Stimulated activated CD4-positive, alpha-beta T cell treated with anti-CD3 and anti-CD28 coated beads, Interleukin-1b, Interleukin-23, amount 100 ng/mL, for 24 hours (primary cell): ENCODE measurements around the gene TFB1M.
"Not testable (repeated sequence)": the region's sequence is repeated elsewhere in the genome, so short reads cannot be mapped to it uniquely, and the experiment has no call there.

Experiments used
- DNase-seq, 4 experiments: peaks; one replicate each; pipeline ENCODE4 v3.0.0-alpha.2; 2020; ENCODE audit warnings: low read depth in 4 of 4, low spot score in 1 of 4

Gene TFB1M

DNA sequence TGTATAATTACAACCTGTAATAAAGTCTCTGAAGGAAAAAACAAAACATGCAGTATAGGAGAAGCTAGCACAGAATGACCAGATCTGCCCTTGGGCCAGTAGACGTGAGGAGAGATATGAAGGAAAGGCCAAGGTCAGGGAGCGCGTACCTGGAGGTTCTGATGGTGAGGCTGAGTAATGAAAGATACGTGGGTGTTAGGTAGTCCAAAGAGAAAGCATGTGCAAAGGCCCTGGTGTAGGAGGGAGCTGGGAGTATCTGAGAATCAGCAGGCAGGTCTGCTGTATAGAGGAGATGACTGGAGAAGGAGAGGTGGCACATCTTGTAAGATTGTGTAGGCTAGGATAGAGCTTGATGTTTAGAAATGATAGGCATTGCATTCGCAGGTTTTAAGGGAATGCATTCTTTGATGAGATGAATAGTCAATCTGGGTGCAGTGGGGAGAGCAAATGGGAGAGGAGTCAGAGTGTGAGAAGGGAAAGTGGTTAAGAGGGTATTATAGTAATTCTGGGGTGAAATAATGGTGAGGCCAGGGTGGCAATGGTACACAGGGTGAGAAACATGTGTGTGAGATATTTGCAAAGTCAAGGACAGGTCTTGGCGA lies 15.9 kb upstream of the TFB1M start:
- no peak for DNase-seq

- DNase-seq, result no peak
Measured at GRCh38 chr6:155329460-155330132, 15.3 kb upstream of the TFB1M start.

DNA sequence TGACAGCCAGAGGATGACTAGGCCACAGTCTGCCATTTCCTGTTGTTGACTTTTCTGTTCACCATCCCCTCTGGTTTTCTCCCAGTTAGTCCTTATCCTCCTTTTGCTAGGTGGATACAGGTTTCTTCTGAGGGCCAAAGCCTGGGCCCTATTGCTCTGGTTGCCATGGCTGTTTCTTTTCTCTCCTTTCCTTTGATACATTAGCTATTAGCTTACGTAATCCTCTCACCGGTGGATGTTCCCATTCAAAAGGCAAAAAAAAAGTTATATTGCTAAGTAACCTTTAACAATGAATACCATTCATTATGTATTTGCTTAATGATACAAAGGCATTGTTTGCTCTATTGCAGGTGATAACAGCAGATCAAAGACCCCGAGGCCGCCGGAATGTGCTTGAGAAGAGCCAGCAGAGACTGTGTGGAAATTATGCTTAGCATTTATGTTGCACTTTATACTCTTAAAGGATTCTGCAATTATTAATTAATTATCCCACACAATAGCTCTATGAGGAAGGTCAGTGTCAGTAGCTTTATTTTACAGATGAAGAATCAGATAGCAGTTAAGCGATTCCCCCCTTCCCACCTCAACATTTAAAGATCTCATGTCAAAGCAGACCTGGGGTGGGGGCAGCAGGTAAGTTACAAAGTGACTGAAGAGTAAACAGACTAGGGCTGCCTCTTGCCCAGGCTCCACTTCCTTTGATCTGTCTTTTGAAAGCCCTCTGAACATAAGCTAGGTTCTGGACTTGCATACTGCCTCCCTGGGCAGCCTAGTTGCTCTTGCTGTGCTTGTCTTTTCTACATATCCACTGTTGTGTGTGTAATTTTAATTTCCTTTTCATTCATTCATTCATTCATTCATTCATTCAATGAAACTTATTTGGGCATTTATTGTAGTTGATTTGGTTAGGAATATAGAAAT lies 14.5 kb upstream of the TFB1M start:
- no peak for DNase-seq

DNA sequence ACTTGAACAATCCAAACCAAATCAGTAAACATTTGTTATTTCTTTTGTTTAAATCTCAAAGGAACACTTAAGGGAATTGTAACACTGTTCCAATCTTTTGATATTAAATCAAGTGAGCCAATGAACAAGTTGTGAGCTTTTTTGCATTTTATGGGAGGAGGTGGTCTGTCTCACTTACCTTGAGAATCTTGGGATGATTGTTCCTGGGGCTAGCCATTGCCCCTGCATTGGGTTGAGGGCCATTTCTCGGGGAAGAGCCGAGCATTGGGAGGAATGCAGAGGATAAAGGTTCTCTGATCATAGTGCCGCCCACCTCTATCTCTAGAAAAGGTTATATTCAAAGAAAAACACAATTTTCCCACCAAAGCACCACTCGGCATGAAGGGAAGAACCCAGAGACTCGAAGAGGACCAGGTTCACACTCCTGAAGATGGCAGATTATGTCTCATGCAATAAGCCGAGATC lies 13.8 kb upstream of the TFB1M start:
- no peak for DNase-seq

DNA sequence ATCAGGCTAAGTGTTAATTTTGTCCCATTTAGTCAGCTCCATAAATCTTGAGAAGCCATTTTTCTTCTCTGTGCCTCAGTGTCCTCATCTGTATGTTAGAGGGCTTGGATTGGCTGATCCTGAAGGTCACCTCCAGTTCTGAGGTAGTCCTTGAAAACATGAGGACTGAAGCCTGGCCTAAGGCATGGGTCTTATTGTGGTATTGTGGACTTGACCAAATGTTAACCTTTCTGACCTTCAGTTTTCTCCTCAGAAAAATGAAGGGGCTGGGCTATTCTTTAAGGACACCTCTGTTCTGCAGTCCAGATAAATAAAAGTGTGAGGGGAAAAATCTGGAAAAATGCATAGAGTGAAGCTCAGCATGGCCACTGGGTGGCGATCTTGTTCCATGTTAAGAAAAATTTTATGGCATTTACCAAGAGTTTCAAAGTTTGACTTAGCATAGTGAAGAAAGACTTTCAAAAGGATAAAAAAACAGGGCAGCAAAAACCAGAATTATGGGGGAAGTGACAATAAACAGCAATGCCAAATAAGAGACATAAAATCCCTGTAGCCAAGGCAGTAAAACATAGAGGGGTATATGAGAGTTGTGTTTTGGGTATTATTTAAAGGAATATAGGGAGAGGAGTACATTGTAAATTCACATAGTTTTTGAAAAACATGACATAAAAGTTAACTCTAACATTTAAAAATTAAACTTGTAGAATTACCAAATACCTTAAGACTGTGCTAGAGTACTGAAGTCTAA lies 13.2 kb upstream of the TFB1M start:
- DNase-seq, result peak; percentile 40 to 59 (median 50)

DNA sequence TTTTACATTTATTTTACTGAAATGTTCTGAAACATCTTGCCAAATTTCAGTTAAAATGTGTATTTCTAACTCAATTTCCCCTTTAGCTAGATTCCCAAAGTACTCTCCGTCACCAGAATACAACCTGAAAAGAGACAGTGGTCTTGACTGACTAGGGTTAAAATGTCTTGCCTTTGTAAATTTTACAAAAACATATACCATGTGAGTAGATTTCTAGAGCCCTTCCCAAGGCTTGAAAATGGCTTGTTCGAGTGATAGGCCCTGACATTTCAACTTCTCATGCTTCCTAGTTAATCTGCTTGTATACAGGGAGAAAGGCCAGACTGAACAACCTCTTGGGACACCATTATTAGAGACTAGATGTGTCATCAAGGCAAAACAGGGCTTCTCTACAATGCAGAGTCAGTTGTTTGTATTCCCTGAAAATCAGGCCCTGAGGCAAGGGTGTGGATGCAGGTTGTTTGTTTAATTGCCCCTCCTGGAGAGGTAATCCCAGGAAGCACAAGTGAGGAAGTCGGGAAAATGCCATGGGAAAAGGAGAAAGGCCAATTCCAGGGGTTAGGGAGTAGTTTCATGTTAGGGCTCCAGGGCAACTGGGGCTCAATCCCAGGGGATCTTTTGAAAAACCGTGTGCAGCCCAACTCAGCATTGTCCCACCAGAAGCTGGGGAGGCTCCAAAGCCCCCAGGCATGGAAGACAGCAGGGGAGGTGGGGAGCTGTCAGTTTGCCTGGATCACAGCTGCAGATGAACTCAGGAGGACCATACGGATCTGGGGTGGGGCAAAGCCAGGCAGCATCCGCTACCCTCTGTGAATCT lies 11.6 kb upstream of the TFB1M start:
- DNase-seq, result no peak

- DNase-seq, result no peak
Measured at GRCh38 chr6:155324993-155325392, 10.7 kb upstream of the TFB1M start.

- no peak for DNase-seq
Measured at GRCh38 chr6:155324172-155324571, 9.9 kb upstream of the TFB1M start.

DNA sequence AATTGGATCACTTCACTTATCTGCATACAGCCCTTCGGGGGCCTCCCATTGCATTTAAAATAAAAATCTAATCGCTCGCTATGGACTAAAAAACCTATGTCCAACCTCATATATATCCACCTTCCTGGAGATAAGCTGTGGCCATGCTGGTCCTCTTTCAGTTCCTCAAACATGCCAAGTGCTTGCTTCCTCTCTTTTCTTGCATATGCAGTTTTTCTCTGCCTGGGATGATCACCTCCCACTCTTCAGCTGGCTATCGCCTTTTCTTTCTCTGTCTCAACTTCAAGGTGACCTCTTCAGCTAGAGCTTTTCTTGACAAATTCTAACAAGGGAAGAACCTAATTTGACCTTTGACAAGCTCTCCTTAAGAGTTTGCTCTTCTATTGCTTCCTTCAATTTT lies 5.6 kb upstream of the TFB1M start:
- no peak for DNase-seq

GRCh38 chr6:155317186-155317585 lies 2.9 kb upstream of the TFB1M start:
- DNase-seq, result no peak

- DNase-seq, result no peak
Measured at GRCh38 chr6:155316419-155316818, 2.1 kb upstream of the TFB1M start.

GRCh38 chr6:155315516-155315871 lies 1.2 kb upstream of the TFB1M start:
- no peak for DNase-seq

GRCh38 chr6:155314773-155315515 lies 660 bp upstream of the TFB1M start:
- DNase-seq, result peak; percentile 17 to 41 (median 28)

DNA sequence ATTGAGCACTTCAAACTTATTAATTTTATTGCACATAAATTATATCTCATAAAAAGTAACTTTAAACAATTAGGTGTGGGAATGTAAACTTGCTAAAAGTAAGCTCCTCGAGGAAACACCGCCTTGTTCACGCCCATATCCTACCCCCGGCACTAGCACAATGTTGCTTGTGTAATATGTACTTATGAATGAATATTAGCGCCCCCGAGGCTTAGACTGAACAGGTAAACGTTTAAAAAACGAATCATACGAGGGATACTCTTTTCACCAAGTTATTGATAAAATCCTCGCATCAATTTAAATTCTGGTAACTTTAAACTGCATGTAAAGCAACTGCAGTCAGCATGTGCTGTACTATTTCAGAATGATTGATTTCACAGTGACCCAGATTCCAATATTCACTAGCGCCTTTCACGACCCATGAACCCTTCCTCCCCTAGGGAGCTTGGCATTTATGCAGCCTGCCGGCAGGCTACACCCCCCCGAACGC lies 637 bp downstream of the TFB1M start:
- DNase-seq, result no peak

GRCh38 chr6:155312950-155313349 lies 1.3 kb downstream of the TFB1M start:
- DNase-seq, result not testable (repeated sequence)

- DNase-seq, result no peak
Measured at GRCh38 chr6:155311583-155311982, 2.7 kb downstream of the TFB1M start.

- DNase-seq, result no peak
Measured at GRCh38 chr6:155311086-155311485, 3.2 kb downstream of the TFB1M start.

DNA sequence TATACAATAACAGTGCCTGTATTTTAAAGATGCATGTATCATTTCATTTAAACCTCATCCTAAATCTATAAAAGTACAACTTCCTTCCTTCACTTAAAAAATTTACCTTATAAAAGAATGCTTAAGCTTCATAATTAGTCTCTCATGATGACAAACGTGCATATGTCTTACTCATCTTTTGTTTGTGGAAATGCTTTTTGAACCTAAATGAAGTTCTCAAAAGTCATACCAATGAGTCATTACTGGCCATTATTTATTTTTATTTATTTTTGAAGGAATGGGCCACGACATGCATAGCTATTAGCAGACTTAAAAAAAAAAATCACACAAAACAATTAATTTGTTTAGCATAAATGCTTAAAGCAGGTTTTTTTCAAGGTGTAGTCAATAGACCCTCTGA lies 3.7 kb downstream of the TFB1M start:
- no peak for DNase-seq

GRCh38 chr6:155309150-155309549 lies 5.1 kb downstream of the TFB1M start:
- no peak for DNase-seq

DNA sequence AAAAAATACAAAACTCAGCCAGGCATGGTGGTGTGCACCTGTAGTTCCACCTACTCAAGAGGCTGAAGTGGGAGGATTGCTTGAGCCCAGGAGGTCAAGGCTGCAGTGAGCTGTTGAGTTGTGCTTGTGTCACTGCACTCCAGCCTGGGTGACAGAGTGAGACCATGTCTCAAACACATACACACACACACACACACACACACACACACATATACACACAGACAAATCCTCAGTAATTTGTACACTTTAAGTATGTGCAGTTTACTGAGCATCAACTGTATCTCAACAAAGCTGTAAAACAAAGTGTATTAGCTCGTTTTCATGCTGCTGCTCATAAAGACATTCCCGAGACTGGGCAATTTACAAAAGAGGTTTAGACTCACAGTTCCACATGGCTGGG lies 7.3 kb downstream of the TFB1M start:
- no peak for DNase-seq
